GM23338 (cell line): Measurements from ENCODE around the gene GRM8.

Experiments used
- CREB1 ChIP-seq: fragments of 250-450 bp; sonication (Bioruptor Pico); IDR thresholded peaks from 2 replicates; pipeline ENCODE4 v1.5.0; 2020; ENCODE audit warnings: low read depth, mild to moderate bottlenecking, moderate library complexity
- ETS1 ChIP-seq: IDR thresholded peaks from 2 replicates; pipeline ENCODE4 v1.6.1; 2016; ENCODE audit warnings: antibody characterized with exemption
- EZH2 ChIP-seq: fragments of 200-600 bp; sonication (generic); IDR thresholded peaks from one replicate; pipeline ENCODE4 v1.8.0; 2017; ENCODE audit warnings: antibody characterized with exemption, mild to moderate bottlenecking, low read depth; ENCODE audit not compliant: unreplicated experiment
- EZH2phosphoT487 ChIP-seq: fragments of 200-600 bp; sonication (generic); IDR thresholded peaks from one replicate; pipeline ENCODE4 v1.8.1; 2018; ENCODE audit warnings: antibody characterized with exemption; ENCODE audit not compliant: unreplicated experiment
- JUNB ChIP-seq: IDR thresholded peaks from one replicate; pipeline ENCODE4 v1.6.1; 2016; ENCODE audit warnings: antibody characterized with exemption; ENCODE audit not compliant: unreplicated experiment
- NANOG ChIP-seq: IDR thresholded peaks from 2 replicates; pipeline ENCODE4 v1.6.1; 2016; ENCODE audit warnings: antibody characterized with exemption, borderline replicate concordance
- POLR2AphosphoS5 ChIP-seq: IDR thresholded peaks from 2 replicates; pipeline ENCODE4 v1.6.1; 2016; ENCODE audit warnings: antibody characterized with exemption, low read depth
- ZNF114 ChIP-seq: fragments of 250-450 bp; sonication (Bioruptor Pico); IDR thresholded peaks from 2 replicates; pipeline ENCODE4 v1.5.0; 2020; ENCODE audit warnings: mild to moderate bottlenecking, moderate library complexity
- ZNF331 ChIP-seq: fragments of 250-450 bp; sonication (Bioruptor Pico); IDR thresholded peaks from 2 replicates; pipeline ENCODE4 v1.5.0; 2020; ENCODE audit warnings: low read depth, mild to moderate bottlenecking, moderate library complexity
- TF ChIP-seq, protein P1 (sequence below), 2 experiments: fragments of 200-600 bp in 1 of 2; sonication (generic) in 1 of 2; conservative IDR thresholded peaks; 2 replicates each; pipeline versions ENCODE4 v1.5.1 to v1.6.1; 2016 to 2017; ENCODE audit warnings: antibody characterized with exemption in 2 of 2, low read depth in 2 of 2, mild to moderate bottlenecking in 2 of 2, moderate library complexity in 1 of 2
- TF ChIP-seq, protein P2 (sequence below): IDR thresholded peaks from one replicate; pipeline ENCODE4 v1.6.1; 2018; ENCODE audit warnings: antibody characterized with exemption; ENCODE audit not compliant: unreplicated experiment

DNA sequence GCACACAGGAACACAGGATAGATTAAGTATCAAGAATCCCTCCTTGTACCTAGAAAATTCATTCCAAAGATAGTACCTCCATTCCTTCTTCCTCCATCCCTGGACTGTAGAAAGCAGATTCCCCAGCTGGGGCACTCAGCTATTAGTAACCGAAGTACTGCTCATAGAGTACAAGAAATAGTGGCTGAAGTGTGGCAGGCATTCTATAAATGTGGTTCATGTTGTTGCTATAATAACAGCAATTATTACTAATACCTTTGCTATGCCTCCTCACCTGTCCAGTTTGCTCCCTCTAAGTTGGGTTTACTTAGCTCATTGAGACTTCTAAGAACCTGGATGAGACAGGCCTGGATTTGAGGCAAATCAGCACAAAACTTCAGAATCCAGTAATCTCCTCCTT, 453.2 kb downstream of the GRM8 start:
- TF ChIP-seq, protein P1, sequence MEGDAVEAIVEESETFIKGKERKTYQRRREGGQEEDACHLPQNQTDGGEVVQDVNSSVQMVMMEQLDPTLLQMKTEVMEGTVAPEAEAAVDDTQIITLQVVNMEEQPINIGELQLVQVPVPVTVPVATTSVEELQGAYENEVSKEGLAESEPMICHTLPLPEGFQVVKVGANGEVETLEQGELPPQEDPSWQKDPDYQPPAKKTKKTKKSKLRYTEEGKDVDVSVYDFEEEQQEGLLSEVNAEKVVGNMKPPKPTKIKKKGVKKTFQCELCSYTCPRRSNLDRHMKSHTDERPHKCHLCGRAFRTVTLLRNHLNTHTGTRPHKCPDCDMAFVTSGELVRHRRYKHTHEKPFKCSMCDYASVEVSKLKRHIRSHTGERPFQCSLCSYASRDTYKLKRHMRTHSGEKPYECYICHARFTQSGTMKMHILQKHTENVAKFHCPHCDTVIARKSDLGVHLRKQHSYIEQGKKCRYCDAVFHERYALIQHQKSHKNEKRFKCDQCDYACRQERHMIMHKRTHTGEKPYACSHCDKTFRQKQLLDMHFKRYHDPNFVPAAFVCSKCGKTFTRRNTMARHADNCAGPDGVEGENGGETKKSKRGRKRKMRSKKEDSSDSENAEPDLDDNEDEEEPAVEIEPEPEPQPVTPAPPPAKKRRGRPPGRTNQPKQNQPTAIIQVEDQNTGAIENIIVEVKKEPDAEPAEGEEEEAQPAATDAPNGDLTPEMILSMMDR (conservative IDR thresholded peaks at IDR 0.05; ENCODE audit: low read depth in 2 of 2), result no peak
- TF ChIP-seq EZH2 (no peak), POLR2AphosphoS5 (no peak), EZH2phosphoT487 (no peak), ZNF114 (CRISPR knock-in tag) (no peak), CREB1 (CRISPR knock-in tag) (no peak), ZNF331 (CRISPR knock-in tag) (no peak), ETS1 (no peak), JUNB (no peak), NANOG (no peak)
- TF ChIP-seq, protein P2, sequence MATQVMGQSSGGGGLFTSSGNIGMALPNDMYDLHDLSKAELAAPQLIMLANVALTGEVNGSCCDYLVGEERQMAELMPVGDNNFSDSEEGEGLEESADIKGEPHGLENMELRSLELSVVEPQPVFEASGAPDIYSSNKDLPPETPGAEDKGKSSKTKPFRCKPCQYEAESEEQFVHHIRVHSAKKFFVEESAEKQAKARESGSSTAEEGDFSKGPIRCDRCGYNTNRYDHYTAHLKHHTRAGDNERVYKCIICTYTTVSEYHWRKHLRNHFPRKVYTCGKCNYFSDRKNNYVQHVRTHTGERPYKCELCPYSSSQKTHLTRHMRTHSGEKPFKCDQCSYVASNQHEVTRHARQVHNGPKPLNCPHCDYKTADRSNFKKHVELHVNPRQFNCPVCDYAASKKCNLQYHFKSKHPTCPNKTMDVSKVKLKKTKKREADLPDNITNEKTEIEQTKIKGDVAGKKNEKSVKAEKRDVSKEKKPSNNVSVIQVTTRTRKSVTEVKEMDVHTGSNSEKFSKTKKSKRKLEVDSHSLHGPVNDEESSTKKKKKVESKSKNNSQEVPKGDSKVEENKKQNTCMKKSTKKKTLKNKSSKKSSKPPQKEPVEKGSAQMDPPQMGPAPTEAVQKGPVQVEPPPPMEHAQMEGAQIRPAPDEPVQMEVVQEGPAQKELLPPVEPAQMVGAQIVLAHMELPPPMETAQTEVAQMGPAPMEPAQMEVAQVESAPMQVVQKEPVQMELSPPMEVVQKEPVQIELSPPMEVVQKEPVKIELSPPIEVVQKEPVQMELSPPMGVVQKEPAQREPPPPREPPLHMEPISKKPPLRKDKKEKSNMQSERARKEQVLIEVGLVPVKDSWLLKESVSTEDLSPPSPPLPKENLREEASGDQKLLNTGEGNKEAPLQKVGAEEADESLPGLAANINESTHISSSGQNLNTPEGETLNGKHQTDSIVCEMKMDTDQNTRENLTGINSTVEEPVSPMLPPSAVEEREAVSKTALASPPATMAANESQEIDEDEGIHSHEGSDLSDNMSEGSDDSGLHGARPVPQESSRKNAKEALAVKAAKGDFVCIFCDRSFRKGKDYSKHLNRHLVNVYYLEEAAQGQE, result no peak
